Mesenteric fat pad (tissue), 1 donor: Measurements from ENCODE around the gene SLC7A5. TPM values are rescaled to one million over a fixed set of nuclear protein-coding genes. Genes with fewer than 3 reads are reported as not detected.

Experiments
- DNase-seq: peaks from one replicate; pipeline ENCODE4 v3.0.0-alpha.2; 2020; ENCODE audit warnings: low spot score
- total RNA-seq: library from RNA; stranded (reverse); fragmentation: NEBNext Ultra II Directional; extraction: Animal tissue kit (Norgen Biotek cat#: 25700); gene quantifications from one replicate; pipeline ENCODE4 v1.2.1, GENCODE V29; 2021
- donor health status: DM: yes; HTN: yes; CAD: no.

SLC7A5 gene
- total RNA-seq, 1 donor from 2014 or later: 9.4 TPM

DNA sequence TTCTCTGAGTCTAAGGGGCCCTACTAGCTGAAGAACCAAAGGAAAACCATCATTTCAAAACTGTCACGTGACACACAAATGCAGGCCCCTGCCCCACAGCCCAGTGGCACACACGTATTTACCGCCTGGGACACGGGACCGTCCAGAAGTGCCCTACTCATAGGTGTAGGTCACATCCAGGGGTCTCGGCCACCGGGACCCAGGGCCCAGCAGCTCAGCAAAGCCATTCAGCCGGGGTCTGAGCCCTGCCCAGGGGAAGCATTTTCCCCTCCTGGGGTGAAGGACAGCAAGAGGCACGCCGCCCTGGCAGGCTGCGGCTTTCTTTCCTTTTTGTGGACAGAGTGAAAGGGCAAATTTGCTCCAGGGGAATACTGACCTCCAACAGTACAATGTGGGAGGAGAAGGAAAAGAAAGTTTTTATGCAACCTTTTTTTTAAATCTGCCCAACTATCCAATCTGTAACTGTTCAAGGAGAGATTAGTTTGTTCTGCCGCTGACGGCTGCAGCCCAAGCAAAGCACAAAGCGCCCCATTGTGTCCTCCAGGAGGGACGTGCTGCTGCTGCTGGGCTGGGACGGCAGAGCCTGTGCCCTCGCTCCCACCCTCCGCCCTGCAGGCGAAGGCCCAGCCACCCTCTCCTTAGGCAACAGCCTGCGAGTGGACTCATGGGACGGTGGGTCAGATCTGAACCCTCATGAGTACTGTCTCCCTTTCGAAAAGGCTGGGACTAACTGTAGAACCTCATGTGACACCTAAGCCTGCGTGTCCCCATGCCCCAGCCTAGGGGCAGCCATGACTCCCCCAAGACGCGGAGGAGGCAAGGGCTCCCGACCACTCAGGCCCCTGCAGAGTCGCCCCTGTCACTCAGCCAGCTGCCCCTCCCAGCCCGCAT lies 21.3 kb downstream of the SLC7A5 start:
- DNase-seq: no peak

- DNase-seq: no peak
These were observed 21.9 kb downstream of the SLC7A5 start for GRCh38 chr16:87847467-87847784.

GRCh38 chr16:87846705-87847466 lies 22.4 kb downstream of the SLC7A5 start:
- no peak for DNase-seq

GRCh38 chr16:87845807-87846619 lies 23.3 kb downstream of the SLC7A5 start:
- no peak for DNase-seq

GRCh38 chr16:87845213-87845612 lies 24.1 kb downstream of the SLC7A5 start:
- no peak for DNase-seq

DNA sequence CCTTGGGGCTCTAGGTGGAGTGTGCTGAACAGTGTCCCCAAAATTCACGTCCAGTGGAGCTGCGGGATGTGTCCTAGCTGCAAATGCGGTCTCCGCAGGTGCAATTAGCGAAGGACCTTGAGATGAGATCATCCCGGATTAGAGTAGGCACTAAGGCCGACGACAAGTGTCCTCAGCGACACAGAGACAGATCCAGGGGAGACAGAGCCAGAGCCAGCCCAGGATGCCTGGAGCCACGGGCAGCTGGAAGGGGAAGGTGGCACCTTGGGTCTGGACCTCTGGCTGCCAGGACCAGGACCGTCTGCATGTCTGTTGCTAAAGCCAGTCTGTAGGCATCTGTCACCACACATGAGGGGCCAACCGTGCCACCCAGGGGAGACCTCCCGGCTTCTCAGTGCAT lies 24.5 kb downstream of the SLC7A5 start:
- DNase-seq: no peak

DNA sequence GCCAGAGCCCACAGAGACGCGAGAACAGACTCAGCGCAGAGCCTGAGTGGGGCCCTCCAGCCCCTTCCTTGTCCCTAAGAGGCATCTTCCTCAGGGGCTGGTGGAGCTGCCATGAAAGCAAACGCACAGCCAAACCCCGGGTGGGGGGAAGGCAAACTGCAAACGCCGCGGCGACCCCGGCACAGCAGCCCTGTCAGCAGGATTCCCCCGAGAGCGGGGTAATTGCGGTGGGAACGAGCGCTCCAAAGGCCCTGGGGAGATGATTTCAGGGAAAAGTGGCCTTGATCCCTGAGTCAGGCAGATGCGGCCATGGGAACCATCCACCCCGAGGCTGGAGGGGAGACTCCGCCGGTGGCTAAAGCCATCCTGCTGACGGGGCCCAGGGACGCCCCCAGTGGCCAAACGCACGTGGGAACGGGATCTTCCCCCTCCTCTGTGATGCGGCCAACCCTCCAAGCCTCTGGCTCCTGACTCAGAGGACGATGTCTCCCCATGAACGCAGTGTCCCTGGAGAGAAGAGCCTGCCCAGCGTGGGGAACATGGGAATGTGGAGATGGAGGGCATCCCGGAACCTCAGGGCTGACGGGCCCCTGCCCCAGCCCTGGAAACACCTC lies 25.1 kb downstream of the SLC7A5 start:
- DNase-seq: no peak

- no peak for DNase-seq
These were observed 25.6 kb downstream of the SLC7A5 start for GRCh38 chr16:87843678-87844105.

- DNase-seq: no peak
These were observed 27.0 kb downstream of the SLC7A5 start for GRCh38 chr16:87842209-87842869.

DNA sequence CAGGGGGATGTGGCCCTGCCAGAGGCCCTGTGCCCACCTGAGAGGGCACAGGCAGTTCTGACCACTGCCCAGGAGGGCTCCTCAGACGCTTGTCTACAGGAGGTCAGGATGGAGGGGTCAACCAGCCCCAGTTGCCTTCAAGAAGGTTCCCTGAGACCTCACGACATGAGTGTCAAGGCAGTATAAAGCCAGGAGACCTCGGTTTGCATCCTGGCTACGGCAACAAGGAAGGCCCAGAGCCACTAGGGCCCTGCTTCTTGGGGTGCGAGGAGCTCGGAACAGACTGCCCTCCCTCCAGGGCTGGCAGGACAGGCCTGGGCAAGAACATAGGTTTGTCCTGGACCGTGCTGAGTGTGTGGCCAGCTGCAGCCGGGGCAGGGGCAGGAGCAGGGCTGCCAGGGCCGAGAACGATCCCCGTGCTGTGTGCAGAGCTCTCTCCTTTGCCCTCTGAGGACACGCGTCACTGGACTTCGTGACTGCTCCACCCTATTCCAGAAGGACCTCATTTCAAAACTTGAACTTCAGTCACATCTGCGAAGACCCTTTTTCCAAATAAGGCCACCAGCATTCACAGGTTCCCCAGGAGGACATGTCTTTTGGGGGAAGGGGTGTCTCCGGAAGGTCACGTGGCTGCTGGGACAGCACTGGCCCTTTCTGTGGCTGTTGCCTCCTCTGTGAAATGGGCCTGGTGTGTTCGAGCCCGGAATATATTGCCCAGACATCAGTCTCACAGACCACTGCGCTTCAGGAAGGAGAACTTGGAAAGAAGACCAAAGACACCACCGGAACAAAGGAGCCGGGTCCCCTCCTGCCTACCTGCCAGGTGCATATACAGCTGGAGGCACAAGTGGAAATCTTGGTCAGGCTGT lies 27.7 kb downstream of the SLC7A5 start:
- DNase-seq: no peak

GRCh38 chr16:87840271-87840978 lies 28.9 kb downstream of the SLC7A5 start:
- DNase-seq: no peak

GRCh38 chr16:87839542-87840270 lies 29.6 kb downstream of the SLC7A5 start:
- no peak for DNase-seq

- DNase-seq: no peak
These were observed 30.4 kb downstream of the SLC7A5 start for GRCh38 chr16:87838643-87839541.

GRCh38 chr16:87837627-87838289 lies 31.5 kb downstream of the SLC7A5 start:
- DNase-seq: no peak

GRCh38 chr16:87836844-87837581 lies 32.3 kb downstream of the SLC7A5 start:
- no peak for DNase-seq

GRCh38 chr16:87836346-87836843 lies 32.9 kb downstream of the SLC7A5 start:
- no peak for DNase-seq
